ENCODE data around the gene PLBD2. TPM values are rescaled to one million over a fixed set of nuclear protein-coding genes. Genes with fewer than 3 reads are reported as not detected.

The PLBD2 gene
- total RNA-seq, 3 donors from 2014 or later: 15.4 to 59.8 (median 26.9) TPM

- peaks cover 10% of the 10 kb centered on the region for H3K36me3 ChIP-seq
- intact Hi-C loops (cut with DNase I; ENCODE audit: low total_unique reads): no loop called here
- TF ChIP-seq CTCF (IDR thresholded peaks at IDR 0.05) (no peak), POLR2A (IDR thresholded peaks at IDR 0.05) (no peak), POLR2AphosphoS5 (IDR thresholded peaks at IDR 0.05) (no peak)
- H3K4me1 ChIP-seq: no peaks in the 10 kb centered on the region
- no peaks in the 10 kb centered on the region for H3K9me3 ChIP-seq
- H3K27ac ChIP-seq: no peak overlapping the region
- no peak for DNase-seq (ENCODE audit: low spot score in 2 of 2)
- no peaks in the 10 kb centered on the region for H3K27me3 ChIP-seq
- H3K4me3 ChIP-seq: no peak overlapping the region
These were observed 42.2 kb upstream of the PLBD2 start for GRCh38 chr12:113316155-113316554.

GRCh38 chr12:113317122-113317521, 41.3 kb upstream of the PLBD2 start:
- TF ChIP-seq POLR2AphosphoS5 (IDR thresholded peaks at IDR 0.05): no peak
- TF ChIP-seq CTCF (IDR thresholded peaks at IDR 0.05): no peak
- no peak for TF ChIP-seq POLR2A (IDR thresholded peaks at IDR 0.05)
- no peaks in the 10 kb centered on the region for H3K9me3 ChIP-seq
- H3K27ac ChIP-seq: no peak overlapping the region
- peaks cover 10% of the 10 kb centered on the region for H3K36me3 ChIP-seq
- no peak overlapping the region for H3K4me3 ChIP-seq
- no peaks in the 10 kb centered on the region for H3K27me3 ChIP-seq
- intact Hi-C loops (cut with DNase I; ENCODE audit: low total_unique reads): no loop called here
- no peak for DNase-seq (ENCODE audit: low spot score in 2 of 2)
- no peaks in the 10 kb centered on the region for H3K4me1 ChIP-seq

GRCh38 chr12:113318046-113318656, 40.2 kb upstream of the PLBD2 start:
- intact Hi-C loops (cut with DNase I; ENCODE audit: low total_unique reads): no loop called here
- DNase-seq (ENCODE audit: low spot score in 2 of 2): no peak
- H3K9me3 ChIP-seq: no peaks in the 10 kb centered on the region
- no peak for TF ChIP-seq POLR2A (IDR thresholded peaks at IDR 0.05)
- TF ChIP-seq POLR2AphosphoS5 (IDR thresholded peaks at IDR 0.05): no peak
- TF ChIP-seq CTCF (IDR thresholded peaks at IDR 0.05): no peak
- peaks cover 10% of the 10 kb centered on the region for H3K36me3 ChIP-seq
- H3K4me3 ChIP-seq: no peak overlapping the region
- no peak overlapping the region for H3K27ac ChIP-seq
- no peaks in the 10 kb centered on the region for H3K4me1 ChIP-seq
- H3K27me3 ChIP-seq: no peaks in the 10 kb centered on the region

- Histone ChIP-seq H3K4me1 (no peaks in the 10 kb centered on the region), H3K27me3 (no peaks in the 10 kb centered on the region), H3K27ac (no peak overlapping the region), H3K36me3 (peaks cover 10% of the 10 kb centered on the region), H3K4me3 (no peak overlapping the region), H3K9me3 (no peaks in the 10 kb centered on the region)
- intact Hi-C loops (cut with DNase I; ENCODE audit: low total_unique reads): no loop called here
- TF ChIP-seq POLR2AphosphoS5 (IDR thresholded peaks at IDR 0.05) (no peak), CTCF (IDR thresholded peaks at IDR 0.05) (no peak), POLR2A (IDR thresholded peaks at IDR 0.05) (no peak)
- DNase-seq (ENCODE audit: low spot score in 2 of 2): no peak
These were observed 39.3 kb upstream of the PLBD2 start for GRCh38 chr12:113318900-113319628.

- Histone ChIP-seq H3K36me3 (peaks cover 3% of the 10 kb centered on the region), H3K4me3 (no peak overlapping the region), H3K27me3 (no peaks in the 10 kb centered on the region), H3K27ac (no peak overlapping the region), H3K4me1 (no peaks in the 10 kb centered on the region), H3K9me3 (no peaks in the 10 kb centered on the region)
- DNase-seq (ENCODE audit: low spot score in 2 of 2): no peak
- intact Hi-C loops (cut with DNase I; ENCODE audit: low total_unique reads): no loop called here
- TF ChIP-seq POLR2AphosphoS5 (IDR thresholded peaks at IDR 0.05) (no peak), POLR2A (IDR thresholded peaks at IDR 0.05) (no peak), CTCF (IDR thresholded peaks at IDR 0.05) (no peak)
These were observed 38.0 kb upstream of the PLBD2 start for GRCh38 chr12:113320401-113320800.

Measured in breast epithelium (tissue), 4 donors.